Measurements from ENCODE around the gene TGFBI.
A peak's percentile ranks its signal among the peaks of the same experiment; 100 is the strongest.

GRCh38 chr5:136058039-136058971 is 29.5 kb downstream of the TGFBI start:
- TF ChIP-seq KDM1A (IDR thresholded peaks at IDR 0.05) (no peak), SMARCE1 (IDR thresholded peaks at IDR 0.05) (no peak), JUND (IDR thresholded peaks at IDR 0.05; ENCODE audit: borderline replicate concordance, low read depth, low read length) (no peak), JUND (tag; IDR thresholded peaks at IDR 0.05; ENCODE audit: borderline replicate concordance, low read depth, low read length) (no peak), CTCF (IDR thresholded peaks at IDR 0.05 in 2 of 3, conservative IDR thresholded peaks at IDR 0.05 in 1 of 3; ENCODE audit: insufficient read depth in 2 of 3, low read depth in 1 of 3, low read length in 3 of 3) (peak in 2 of 3 experiments; percentile 11 to 30; a peak in 2 of 6 replicates), BACH1 (tag; IDR thresholded peaks at IDR 0.05) (no peak), GATA2 (CRISPR knock-in tag; IDR thresholded peaks at IDR 0.05) (no peak), SMAD1 (IDR thresholded peaks at IDR 0.05; ENCODE audit: low read depth, low read length, partially characterized antibody) (no peak), TAF1 (IDR thresholded peaks at IDR 0.05; ENCODE audit: control insufficient read depth, extremely low read depth, insufficient read depth, low read length, severe bottlenecking) (no peak), NR2C2 (CRISPR knock-in tag; IDR thresholded peaks at IDR 0.05) (no peak), NR2C2 (tag; IDR thresholded peaks at IDR 0.05) (no peak), RCOR1 (IDR thresholded peaks at IDR 0.05; ENCODE audit: borderline replicate concordance in 1 of 2, low read depth in 2 of 2, low read length in 2 of 2) (no peak), PHF21A (IDR thresholded peaks at IDR 0.05; ENCODE audit: borderline replicate concordance, low read depth) (no peak)
